Neural progenitor cell (in vitro differentiated cells): ENCODE data around the gene CASR. TPM values are rescaled to one million over a fixed set of nuclear protein-coding genes. Genes with fewer than 3 reads are reported as not detected.

ENCODE experiments used
- DNase-seq: peaks from one replicate; pipeline ENCODE4 v3.0.0-alpha.2; 2016; ENCODE audit warnings: low spot score
- H2AFZ ChIP-seq: fragments of 200-600 bp; sonication (generic); replicated peaks from 2 replicates; pipeline ENCODE4 v1.6.1; 2016; ENCODE audit warnings: antibody characterized with exemption
- H3F3A ChIP-seq: fragments of 200-600 bp; sonication (generic); 2 replicates; pipeline ENCODE4 v1.6.1; 2016; ENCODE audit warnings: antibody characterized with exemption, low read depth
- H3K27ac ChIP-seq: fragments of 200-600 bp; sonication (generic); 2 replicates; pipeline ENCODE4 v1.5.1; 2016; ENCODE audit warnings: mild to moderate bottlenecking
- H3K27me3 ChIP-seq: fragments of 200-600 bp; sonication (generic); 2 replicates; pipeline ENCODE4 v1.6.1; 2016; ENCODE audit warnings: mild to moderate bottlenecking, moderate library complexity
- H3K36me3 ChIP-seq: fragments of 200-600 bp; sonication (generic); 2 replicates; pipeline ENCODE4 v1.5.1; 2016
- H3K4me1 ChIP-seq: fragments of 200-600 bp; sonication (generic); 2 replicates; pipeline ENCODE4 v1.6.1; 2016; ENCODE audit warnings: mixed run types
- H3K4me2 ChIP-seq: fragments of 200-600 bp; sonication (generic); 2 replicates; pipeline ENCODE4 v1.6.1; 2016
- H3K4me3 ChIP-seq: fragments of 200-600 bp; sonication (generic); 2 replicates; pipeline ENCODE4 v1.5.1; 2016
- H3K79me2 ChIP-seq: fragments of 200-600 bp; sonication (generic); 2 replicates; pipeline ENCODE4 v1.6.1; 2016; ENCODE audit warnings: low read depth
- H3K9ac ChIP-seq: fragments of 200-600 bp; sonication (generic); 2 replicates; pipeline ENCODE4 v1.6.1; 2016
- H3K9me3 ChIP-seq: fragments of 200-600 bp; sonication (generic); 2 replicates; pipeline ENCODE4 v1.5.1; 2016; ENCODE audit warnings: low read depth
- H4K20me1 ChIP-seq: fragments of 200-600 bp; sonication (generic); 2 replicates; pipeline ENCODE4 v1.6.1; 2016; ENCODE audit warnings: low read depth
- H3K27ac Mint-ChIP-seq: 3 replicates; pipeline ENCODE4 v1.8.0; 2021; ENCODE audit warnings: mixed read lengths
- H3K27me3 Mint-ChIP-seq: 2 replicates; pipeline ENCODE4 v1.8.0; 2022; ENCODE audit warnings: low read depth, mild to moderate bottlenecking, inconsistent platforms, moderate library complexity, mixed read lengths; ENCODE audit not compliant: insufficient read depth
- H3K36me3 Mint-ChIP-seq: 3 replicates; pipeline ENCODE4 v1.8.0; 2021; ENCODE audit warnings: mixed read lengths
- H3K4me1 Mint-ChIP-seq: 3 replicates; pipeline ENCODE4 v1.8.0; 2021; ENCODE audit warnings: mixed read lengths
- H3K4me3 Mint-ChIP-seq: 3 replicates; pipeline ENCODE4 v1.8.0; 2021; ENCODE audit warnings: mild to moderate bottlenecking, moderate library complexity, mixed read lengths
- H3K9me3 Mint-ChIP-seq: 3 replicates; pipeline ENCODE4 v1.8.0; 2020; ENCODE audit warnings: mixed read lengths
- EZH2 ChIP-seq: fragments of 200-600 bp; sonication (generic); IDR thresholded peaks from 2 replicates; pipeline ENCODE4 v1.6.1; 2017; ENCODE audit warnings: antibody characterized with exemption, mild to moderate bottlenecking, moderate library complexity
- EZH2phosphoT487 ChIP-seq: fragments of 200-600 bp; sonication (generic); IDR thresholded peaks from 2 replicates; pipeline ENCODE4 v1.6.1; 2017; ENCODE audit warnings: antibody characterized with exemption
- total RNA-seq: library from RNA; depleted of rRNA; stranded (reverse); fragments of >200 nt; gene quantifications from 2 replicates; pipeline ENCODE4 v1.2.3, GENCODE V29; 2015; ENCODE audit warnings: low replicate concordance
- TF ChIP-seq, protein P1 (sequence below): fragments of 200-600 bp; sonication (generic); IDR thresholded peaks from 2 replicates; pipeline ENCODE4 v1.5.1; 2017; ENCODE audit warnings: antibody characterized with exemption, mild to moderate bottlenecking

The CASR gene
- total RNA-seq, 1 donor from 2014 or later = not detected

DNA sequence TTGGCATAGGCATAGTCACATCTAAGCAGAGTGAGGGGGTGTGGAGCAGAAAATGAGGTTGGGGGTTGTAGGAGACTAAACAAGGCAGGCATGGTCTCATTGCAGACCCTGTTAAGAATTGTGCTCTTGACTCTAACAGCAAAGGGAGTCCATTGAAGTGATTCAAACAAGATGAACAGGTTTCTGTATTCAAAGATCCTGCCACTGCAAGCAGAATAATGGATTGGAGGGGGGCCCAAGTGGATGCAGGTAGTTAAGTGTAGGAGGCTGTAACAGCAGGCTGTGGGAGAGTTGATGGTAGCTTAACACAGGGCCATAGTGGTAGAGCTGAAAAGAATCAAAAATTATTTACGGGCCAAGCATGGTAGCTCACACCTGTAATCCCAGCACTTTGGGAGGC lies 34.4 kb downstream of the CASR start:
- H3K9me3 Mint-ChIP-seq = no peaks in the 10 kb centered on the region
- no peaks in the 10 kb centered on the region for H3F3A ChIP-seq
- H3K27ac ChIP-seq = no peak overlapping the region
- H3K27ac Mint-ChIP-seq = no peak overlapping the region
- H3K36me3 ChIP-seq = no peaks in the 10 kb centered on the region
- no peaks in the 10 kb centered on the region for H3K9me3 ChIP-seq
- H3K4me2 ChIP-seq = no peak overlapping the region
- no peaks in the 10 kb centered on the region for H3K27me3 ChIP-seq
- H3K9ac ChIP-seq = no peak overlapping the region
- H3K4me3 Mint-ChIP-seq = no peak overlapping the region
- no peaks in the 10 kb centered on the region for H3K79me2 ChIP-seq
- no peaks in the 10 kb centered on the region for H3K27me3 Mint-ChIP-seq
- no peaks in the 10 kb centered on the region for H3K36me3 Mint-ChIP-seq
- no peaks in the 10 kb centered on the region for H3K4me1 ChIP-seq
- DNase-seq = no peak
- H2AFZ ChIP-seq = no peak overlapping the region
- H4K20me1 ChIP-seq = no peaks in the 10 kb centered on the region
- H3K4me1 Mint-ChIP-seq = no peaks in the 10 kb centered on the region
- TF ChIP-seq, protein P1, sequence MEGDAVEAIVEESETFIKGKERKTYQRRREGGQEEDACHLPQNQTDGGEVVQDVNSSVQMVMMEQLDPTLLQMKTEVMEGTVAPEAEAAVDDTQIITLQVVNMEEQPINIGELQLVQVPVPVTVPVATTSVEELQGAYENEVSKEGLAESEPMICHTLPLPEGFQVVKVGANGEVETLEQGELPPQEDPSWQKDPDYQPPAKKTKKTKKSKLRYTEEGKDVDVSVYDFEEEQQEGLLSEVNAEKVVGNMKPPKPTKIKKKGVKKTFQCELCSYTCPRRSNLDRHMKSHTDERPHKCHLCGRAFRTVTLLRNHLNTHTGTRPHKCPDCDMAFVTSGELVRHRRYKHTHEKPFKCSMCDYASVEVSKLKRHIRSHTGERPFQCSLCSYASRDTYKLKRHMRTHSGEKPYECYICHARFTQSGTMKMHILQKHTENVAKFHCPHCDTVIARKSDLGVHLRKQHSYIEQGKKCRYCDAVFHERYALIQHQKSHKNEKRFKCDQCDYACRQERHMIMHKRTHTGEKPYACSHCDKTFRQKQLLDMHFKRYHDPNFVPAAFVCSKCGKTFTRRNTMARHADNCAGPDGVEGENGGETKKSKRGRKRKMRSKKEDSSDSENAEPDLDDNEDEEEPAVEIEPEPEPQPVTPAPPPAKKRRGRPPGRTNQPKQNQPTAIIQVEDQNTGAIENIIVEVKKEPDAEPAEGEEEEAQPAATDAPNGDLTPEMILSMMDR = no peak
- TF ChIP-seq EZH2 = no peak
- TF ChIP-seq EZH2phosphoT487 = no peak
- H3K4me3 ChIP-seq = no peak overlapping the region

DNA sequence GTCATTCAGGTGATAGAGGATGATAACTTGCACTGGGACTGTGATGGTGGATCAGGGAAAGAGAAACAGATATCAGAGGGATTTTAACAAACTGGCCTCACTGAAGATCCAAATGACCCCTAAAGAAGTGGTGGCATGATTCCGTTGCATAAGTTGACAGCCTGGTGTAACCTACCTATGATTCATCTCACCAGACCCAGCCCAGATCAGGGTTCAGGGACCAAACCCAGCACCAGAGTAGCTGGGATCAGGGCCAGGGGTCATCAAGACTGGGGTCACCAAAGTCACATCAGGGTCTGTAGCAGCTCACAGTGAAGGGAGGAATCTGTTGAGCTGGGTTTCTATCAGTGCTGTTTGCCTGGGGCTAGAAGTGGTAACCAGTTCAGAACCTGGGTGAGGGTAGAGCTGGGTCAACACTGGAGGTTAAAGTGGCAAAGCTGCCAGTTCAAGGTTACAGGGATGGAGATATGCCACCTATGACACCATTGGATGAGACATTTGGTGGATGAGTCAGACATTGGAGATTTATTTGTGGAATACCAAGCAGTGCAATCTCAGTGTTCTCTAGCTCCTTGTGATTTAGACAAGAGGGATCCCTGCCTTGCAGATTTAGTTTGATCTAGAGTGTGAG lies 35.9 kb downstream of the CASR start:
- no peaks in the 10 kb centered on the region for H3K4me1 Mint-ChIP-seq
- Histone ChIP-seq H3K27ac (no peak overlapping the region), H3K27me3 (no peaks in the 10 kb centered on the region), H2AFZ (no peak overlapping the region), H3K4me2 (no peak overlapping the region), H3K4me3 (no peak overlapping the region), H4K20me1 (no peaks in the 10 kb centered on the region), H3K9ac (no peak overlapping the region), H3K79me2 (no peaks in the 10 kb centered on the region), H3K4me1 (no peaks in the 10 kb centered on the region), H3F3A (no peaks in the 10 kb centered on the region), H3K9me3 (no peaks in the 10 kb centered on the region), H3K36me3 (no peaks in the 10 kb centered on the region)
- H3K27me3 Mint-ChIP-seq = no peaks in the 10 kb centered on the region
- H3K36me3 Mint-ChIP-seq = no peaks in the 10 kb centered on the region
- H3K4me3 Mint-ChIP-seq = no peak overlapping the region
- no peak overlapping the region for H3K27ac Mint-ChIP-seq
- no peak for DNase-seq
- TF ChIP-seq EZH2phosphoT487 (no peak), EZH2 (no peak)
- TF ChIP-seq, protein P1 = no peak
- H3K9me3 Mint-ChIP-seq = no peaks in the 10 kb centered on the region

DNA sequence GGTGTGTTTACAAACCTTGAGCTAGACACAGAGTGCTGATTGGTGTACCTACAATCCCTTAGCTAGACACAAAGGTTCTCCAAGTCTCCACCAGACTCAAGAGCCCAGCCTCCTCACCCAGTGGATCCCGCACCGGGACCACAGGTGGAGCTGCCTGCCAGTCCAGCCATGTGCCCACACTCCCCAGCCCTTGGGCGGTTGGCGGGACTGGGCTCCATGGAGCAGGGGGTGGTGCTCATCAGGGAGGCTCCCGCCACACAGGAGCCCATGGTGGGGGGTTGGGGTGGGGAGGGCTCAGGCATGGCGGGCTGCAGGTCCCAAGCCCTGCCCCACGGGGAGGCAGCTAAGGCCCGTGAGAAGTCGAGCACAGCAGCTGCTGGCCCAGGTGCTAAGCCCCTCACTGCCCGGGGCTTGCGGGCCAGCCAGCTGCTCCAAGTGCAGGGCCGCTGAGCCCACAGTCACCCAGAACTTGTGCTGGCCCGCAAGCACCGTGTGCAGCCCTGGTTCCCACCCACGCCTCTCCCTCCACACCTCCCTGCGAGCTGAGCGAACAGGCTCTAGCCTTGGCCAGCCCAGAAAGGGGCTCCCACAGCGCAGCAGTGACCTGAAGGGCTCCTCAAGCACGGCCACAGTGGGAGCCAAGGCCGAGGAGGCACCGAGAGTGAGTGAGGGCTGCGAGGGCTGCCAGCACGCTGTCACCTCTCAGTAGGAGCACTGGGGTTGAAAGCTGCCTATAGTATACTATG lies 43.7 kb downstream of the CASR start:
- no peak for DNase-seq
- no peaks in the 10 kb centered on the region for H3K27me3 ChIP-seq
- no peaks in the 10 kb centered on the region for H3K4me1 ChIP-seq
- no peak overlapping the region for H3K4me3 Mint-ChIP-seq
- no peak overlapping the region for H3K9ac ChIP-seq
- no peak overlapping the region for H3K4me2 ChIP-seq
- H4K20me1 ChIP-seq = no peaks in the 10 kb centered on the region
- no peak overlapping the region for H2AFZ ChIP-seq
- H3K27ac ChIP-seq = no peak overlapping the region
- H3K79me2 ChIP-seq = no peaks in the 10 kb centered on the region
- no peak overlapping the region for H3K4me3 ChIP-seq
- TF ChIP-seq EZH2 (no peak), EZH2phosphoT487 (no peak)
- TF ChIP-seq, protein P1 = no peak
- no peaks in the 10 kb centered on the region for H3K9me3 ChIP-seq
- H3K27me3 Mint-ChIP-seq = peaks cover 3% of the 10 kb centered on the region
- no peaks in the 10 kb centered on the region for H3K36me3 ChIP-seq
- H3K4me1 Mint-ChIP-seq = no peaks in the 10 kb centered on the region
- H3K9me3 Mint-ChIP-seq = no peaks in the 10 kb centered on the region
- H3K36me3 Mint-ChIP-seq = no peaks in the 10 kb centered on the region
- no peak overlapping the region for H3K27ac Mint-ChIP-seq
- H3F3A ChIP-seq = no peaks in the 10 kb centered on the region
